ENCODE data around the gene CHORDC1.
"Not testable (repeated sequence)": the region's sequence is repeated elsewhere in the genome, so short reads cannot be mapped to it uniquely, and the experiment has no call there.

Gene CHORDC1

DNA sequence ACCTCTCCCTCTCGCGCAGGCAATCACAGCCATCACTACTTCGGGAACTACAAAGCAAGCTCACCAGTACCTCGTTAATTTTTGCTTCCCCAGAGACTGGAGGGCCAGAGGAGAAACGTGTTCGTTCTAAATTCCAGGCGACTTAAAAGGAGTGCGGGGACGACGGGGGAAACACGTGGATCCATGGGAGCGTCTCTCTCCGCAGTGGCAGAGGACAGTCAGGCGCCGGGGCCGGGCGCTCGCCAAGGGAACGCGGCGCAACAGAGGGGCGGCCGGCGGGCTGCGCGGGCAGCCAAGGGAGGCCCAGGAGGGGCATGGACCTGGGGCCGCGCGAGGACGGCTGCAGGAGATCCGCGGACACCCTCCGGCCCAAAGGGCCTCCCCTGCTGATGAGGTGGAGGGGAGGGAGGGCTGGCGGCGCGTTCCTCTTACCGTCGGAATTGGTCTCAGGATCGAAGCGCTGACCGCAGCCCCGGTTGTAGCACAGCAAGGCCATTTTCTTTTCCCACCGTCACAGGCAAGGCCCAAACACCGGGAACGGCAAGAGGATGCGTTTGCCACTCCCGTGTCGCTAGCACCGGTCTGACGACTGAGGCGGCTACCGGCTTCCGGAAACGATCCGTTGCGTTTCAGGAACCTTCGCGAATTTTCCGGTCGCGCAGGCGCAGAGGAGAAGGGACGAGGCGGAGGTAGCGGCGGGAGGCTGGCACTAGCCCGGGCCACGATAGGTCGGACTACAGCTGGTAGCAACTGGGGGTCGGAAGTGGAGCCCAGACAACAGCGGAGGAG is at the start of gene CHORDC1:
Gene CHORDC1 (minus strand): TSS at position 591 of the 789 bp plus-strand sequence. CDS start 95 bp downstream, at position 496.
- H3K27me3 Mint-ChIP-seq: no peaks in the 10 kb centered on the region
- peaks cover 47% of the 10 kb centered on the region for H3K4me1 Mint-ChIP-seq
- ATAC-seq (replicated peaks; ENCODE audit: extremely low read depth, poor library complexity, severe bottlenecking): peak; percentile 79
- H3K27ac Mint-ChIP-seq (ENCODE audit: low read depth): peak within 1 kb of the TSS; percentile 98
- DNase-seq (ENCODE audit: low spot score in 2 of 2): peak; percentile 80 to 84
- H3K4me3 Mint-ChIP-seq: peak within 1 kb of the TSS; percentile 100
- H3K9me3 Mint-ChIP-seq: no peaks in the 10 kb centered on the region
- peaks cover 11% of the 10 kb centered on the region for H3K36me3 Mint-ChIP-seq (ENCODE audit: insufficient read depth)

DNA sequence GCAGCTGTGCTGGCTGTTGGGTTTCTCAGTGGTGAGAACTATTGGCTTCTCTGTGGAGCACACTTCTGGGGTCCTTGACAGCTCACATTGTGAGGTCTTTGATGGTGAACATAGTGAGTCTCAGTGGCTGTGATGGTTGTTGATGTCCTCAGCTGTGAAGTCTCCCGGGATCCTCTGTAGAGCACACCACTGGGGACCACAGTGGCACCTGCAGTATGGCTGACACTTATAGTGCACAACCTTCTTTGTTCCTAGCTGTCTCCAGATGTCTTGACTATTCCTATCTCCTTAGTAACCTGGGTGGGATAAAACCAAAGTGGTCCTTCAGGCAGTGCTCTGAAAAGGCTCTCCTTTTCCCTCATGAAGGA is 34.3 kb upstream of the CHORDC1 start:
- H3K4me1 Mint-ChIP-seq: no peaks in the 10 kb centered on the region
- no peak overlapping the region for H3K27ac Mint-ChIP-seq (ENCODE audit: low read depth)
- H3K36me3 Mint-ChIP-seq (ENCODE audit: insufficient read depth): peaks cover 2% of the 10 kb centered on the region
- ATAC-seq (replicated peaks; ENCODE audit: extremely low read depth, poor library complexity, severe bottlenecking) (no peak), DNase-seq (ENCODE audit: low spot score in 2 of 2) (no peak)
- H3K4me3 Mint-ChIP-seq: no peak overlapping the region
- no peaks in the 10 kb centered on the region for H3K9me3 Mint-ChIP-seq
- H3K27me3 Mint-ChIP-seq: peaks cover 27% of the 10 kb centered on the region

DNA sequence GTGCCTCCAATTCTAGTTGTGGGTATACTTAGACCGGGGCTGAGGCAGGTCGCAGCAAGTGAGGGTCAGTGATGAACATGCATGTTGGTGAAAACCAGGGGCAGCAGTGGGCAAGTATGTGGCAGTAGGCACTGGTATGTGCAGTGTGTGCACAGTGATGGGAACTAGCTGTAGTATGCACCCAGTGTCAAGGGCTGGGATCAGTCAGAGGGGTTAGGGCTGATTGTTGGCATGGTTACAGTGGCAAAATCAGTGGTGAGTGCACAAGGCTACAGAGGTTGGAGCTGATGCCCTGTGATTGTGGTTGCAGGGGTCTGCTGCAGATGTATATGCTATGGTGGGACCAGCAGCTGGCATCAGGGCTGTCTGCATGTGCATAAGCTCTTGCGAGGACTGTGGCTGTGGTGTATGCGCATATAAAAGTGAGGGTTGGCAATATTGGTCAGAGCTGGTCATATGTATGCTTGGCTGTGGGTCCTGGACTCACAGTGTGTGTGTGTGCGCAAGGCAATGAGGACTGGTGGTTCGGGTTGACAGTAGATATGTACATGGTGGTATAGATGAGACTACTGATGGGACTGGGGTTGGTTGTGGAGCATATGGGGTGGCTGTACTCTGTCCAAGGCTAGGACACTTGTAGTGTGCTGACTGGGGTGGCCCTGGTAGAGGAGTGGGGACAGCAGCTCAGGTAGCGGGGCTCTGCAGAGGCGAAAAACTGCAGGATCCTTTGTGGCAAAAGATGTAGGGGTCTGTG is 33.7 kb upstream of the CHORDC1 start:
- Mint-ChIP-seq H3K27ac (ENCODE audit: low read depth) (no peak overlapping the region), H3K9me3 (no peaks in the 10 kb centered on the region), H3K36me3 (ENCODE audit: insufficient read depth) (peaks cover 2% of the 10 kb centered on the region), H3K4me1 (no peaks in the 10 kb centered on the region), H3K4me3 (no peak overlapping the region), H3K27me3 (peaks cover 27% of the 10 kb centered on the region)
- no peak for ATAC-seq (replicated peaks; ENCODE audit: extremely low read depth, poor library complexity, severe bottlenecking)
- no peak for DNase-seq (ENCODE audit: low spot score in 2 of 2)

DNA sequence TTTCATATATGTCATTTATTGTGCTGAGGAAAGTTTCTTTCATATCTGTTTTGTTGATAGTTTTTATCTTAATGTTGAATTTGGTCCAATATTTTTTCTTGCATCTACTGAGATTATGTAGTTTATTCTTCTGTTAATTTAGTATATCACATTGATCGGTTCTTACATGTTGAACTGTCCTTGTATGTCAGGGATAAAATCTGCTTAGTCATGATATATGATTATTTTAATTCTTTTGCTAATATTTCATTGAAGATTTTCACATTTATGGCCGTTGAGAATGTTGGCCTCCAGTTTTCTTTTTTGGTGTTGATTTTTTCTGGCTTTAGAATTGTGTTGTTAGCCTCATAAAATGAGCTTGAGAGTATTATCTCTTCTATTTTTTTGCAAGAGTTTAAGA is 31.2 kb upstream of the CHORDC1 start:
- Mint-ChIP-seq H3K4me3 (no peak overlapping the region), H3K9me3 (no peaks in the 10 kb centered on the region), H3K4me1 (peaks cover 6% of the 10 kb centered on the region), H3K36me3 (ENCODE audit: insufficient read depth) (no peaks in the 10 kb centered on the region), H3K27ac (ENCODE audit: low read depth) (no peak overlapping the region), H3K27me3 (peaks cover 27% of the 10 kb centered on the region)
- ATAC-seq (replicated peaks; ENCODE audit: extremely low read depth, poor library complexity, severe bottlenecking): no peak
- DNase-seq (ENCODE audit: low spot score in 2 of 2): no peak

DNA sequence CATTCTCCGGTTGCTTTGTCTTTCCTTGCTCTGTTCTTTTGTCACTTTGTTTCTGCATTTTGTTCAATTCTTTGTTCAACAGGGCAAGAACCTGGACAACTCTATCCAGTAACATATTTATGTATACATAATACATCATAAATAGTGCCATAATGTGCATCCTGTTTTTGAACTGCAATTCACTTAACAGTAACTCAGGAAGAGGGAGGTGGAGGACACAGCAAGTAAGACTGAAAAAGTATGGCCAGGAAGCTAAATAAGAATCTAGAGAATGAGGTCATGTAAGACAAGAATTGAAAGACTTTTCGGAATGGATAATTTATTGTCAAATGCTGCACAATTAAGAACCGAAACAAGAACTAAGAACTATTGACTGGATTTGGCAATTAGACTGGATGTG is 29.2 kb upstream of the CHORDC1 start:
- H3K27ac Mint-ChIP-seq (ENCODE audit: low read depth): no peak overlapping the region
- no peak overlapping the region for H3K4me3 Mint-ChIP-seq
- H3K4me1 Mint-ChIP-seq: peaks cover 6% of the 10 kb centered on the region

DNA sequence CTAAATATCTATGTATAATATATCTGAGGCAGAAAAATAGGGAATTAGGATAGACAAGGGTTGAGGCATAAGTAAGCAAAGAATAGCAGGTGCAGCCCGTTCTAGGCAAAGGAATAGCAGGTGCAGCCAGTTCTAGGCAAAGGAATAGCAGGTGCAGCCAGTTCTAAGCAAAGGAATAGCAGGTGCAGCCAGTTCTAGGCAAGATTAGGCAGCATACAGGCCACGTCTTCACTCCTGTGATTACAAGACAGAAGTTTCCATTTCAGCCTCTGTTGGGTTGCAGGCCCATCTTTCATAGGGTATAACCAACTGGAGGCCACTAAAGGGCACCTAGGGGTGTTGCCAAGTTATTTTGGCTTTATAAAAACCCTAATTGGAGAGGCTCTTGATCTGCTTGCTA is 28.8 kb upstream of the CHORDC1 start:
- H3K9me3 Mint-ChIP-seq: no peaks in the 10 kb centered on the region
- ATAC-seq (replicated peaks; ENCODE audit: extremely low read depth, poor library complexity, severe bottlenecking) (no peak), DNase-seq (ENCODE audit: low spot score in 2 of 2) (no peak)
- H3K4me1 Mint-ChIP-seq: peaks cover 6% of the 10 kb centered on the region
- peaks cover 24% of the 10 kb centered on the region for H3K27me3 Mint-ChIP-seq
- H3K4me3 Mint-ChIP-seq: no peak overlapping the region
- no peak overlapping the region for H3K27ac Mint-ChIP-seq (ENCODE audit: low read depth)
- H3K36me3 Mint-ChIP-seq (ENCODE audit: insufficient read depth): no peaks in the 10 kb centered on the region

More for the DNA sequence above, 29.2 kb upstream of the CHORDC1 start:
- H3K36me3 Mint-ChIP-seq (ENCODE audit: insufficient read depth): no peaks in the 10 kb centered on the region
- H3K9me3 Mint-ChIP-seq: no peaks in the 10 kb centered on the region
- no peak for ATAC-seq (replicated peaks; ENCODE audit: extremely low read depth, poor library complexity, severe bottlenecking)
- no peak for DNase-seq (ENCODE audit: low spot score in 2 of 2)
- peaks cover 28% of the 10 kb centered on the region for H3K27me3 Mint-ChIP-seq

DNA sequence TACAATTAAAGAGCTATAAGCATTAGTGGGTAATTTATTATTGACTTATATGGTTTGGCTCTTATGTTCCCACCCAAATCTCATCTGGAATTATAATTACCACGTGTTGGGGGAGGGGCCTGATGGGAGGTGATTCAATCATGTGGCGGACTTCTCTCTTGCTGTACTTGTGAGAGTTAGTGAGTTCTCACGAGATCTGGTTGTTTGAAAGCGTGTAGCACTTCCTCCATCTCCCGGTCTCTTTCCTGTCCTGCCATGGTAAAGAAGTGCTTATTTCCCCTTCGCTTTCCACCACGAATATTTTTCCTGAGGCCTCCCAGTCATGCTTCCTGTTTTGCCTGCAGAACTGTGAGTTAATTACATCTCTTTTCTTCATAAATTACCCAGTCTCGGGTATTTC is 28.1 kb upstream of the CHORDC1 start:
- peak overlapping the region; percentile 53 for H3K4me3 Mint-ChIP-seq
- H3K9me3 Mint-ChIP-seq: no peaks in the 10 kb centered on the region
- H3K4me1 Mint-ChIP-seq: peaks cover 6% of the 10 kb centered on the region
- H3K27me3 Mint-ChIP-seq: peaks cover 23% of the 10 kb centered on the region
- no peak overlapping the region for H3K27ac Mint-ChIP-seq (ENCODE audit: low read depth)
- no peak for ATAC-seq (replicated peaks; ENCODE audit: extremely low read depth, poor library complexity, severe bottlenecking)
- H3K36me3 Mint-ChIP-seq (ENCODE audit: insufficient read depth): no peaks in the 10 kb centered on the region
- no peak for DNase-seq (ENCODE audit: low spot score in 2 of 2)

DNA sequence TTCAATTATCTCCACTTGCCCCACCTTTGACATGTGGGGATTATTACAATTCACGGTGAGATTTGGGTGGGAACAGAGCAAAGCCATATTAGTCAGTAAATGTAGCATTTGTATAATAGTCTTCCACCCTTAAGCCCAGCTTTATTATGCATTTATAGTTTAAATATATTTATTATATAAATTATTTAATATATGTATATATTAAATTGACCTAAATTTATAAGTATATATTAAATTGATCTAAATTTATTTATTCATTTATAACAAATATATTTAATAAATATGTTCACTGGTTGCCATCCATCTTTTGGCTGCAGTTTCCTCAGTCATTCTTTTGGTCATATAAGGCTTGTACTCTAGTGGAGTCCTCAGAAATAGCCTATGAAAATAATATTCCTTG is 23.6 kb upstream of the CHORDC1 start:
- Mint-ChIP-seq H3K4me1 (peaks cover 6% of the 10 kb centered on the region), H3K9me3 (no peaks in the 10 kb centered on the region), H3K27me3 (peaks cover 46% of the 10 kb centered on the region), H3K36me3 (ENCODE audit: insufficient read depth) (no peaks in the 10 kb centered on the region), H3K27ac (ENCODE audit: low read depth) (no peak overlapping the region), H3K4me3 (no peak overlapping the region)
- no peak for DNase-seq (ENCODE audit: low spot score in 2 of 2)
- ATAC-seq (replicated peaks; ENCODE audit: extremely low read depth, poor library complexity, severe bottlenecking): no peak

DNA sequence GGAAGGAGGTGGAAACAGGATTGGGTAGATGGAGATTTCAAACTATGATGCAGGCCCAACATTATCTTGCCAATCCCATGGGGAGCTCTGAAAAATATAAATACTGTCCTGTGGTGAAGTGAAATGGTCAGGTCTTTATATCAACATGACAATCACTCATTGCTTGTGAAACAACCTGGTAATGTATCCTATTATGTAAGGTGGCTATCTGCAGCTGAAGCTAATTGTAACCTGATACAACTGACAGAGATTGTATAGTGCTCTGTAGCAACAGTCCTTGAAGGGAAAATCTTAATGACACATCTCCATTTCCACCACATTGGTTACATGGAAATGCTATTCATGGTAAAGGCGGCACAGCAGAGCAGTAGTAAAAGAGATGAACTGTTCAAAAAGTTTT is 20.7 kb upstream of the CHORDC1 start:
- H3K27ac Mint-ChIP-seq (ENCODE audit: low read depth): no peak overlapping the region
- H3K9me3 Mint-ChIP-seq: no peaks in the 10 kb centered on the region

DNA sequence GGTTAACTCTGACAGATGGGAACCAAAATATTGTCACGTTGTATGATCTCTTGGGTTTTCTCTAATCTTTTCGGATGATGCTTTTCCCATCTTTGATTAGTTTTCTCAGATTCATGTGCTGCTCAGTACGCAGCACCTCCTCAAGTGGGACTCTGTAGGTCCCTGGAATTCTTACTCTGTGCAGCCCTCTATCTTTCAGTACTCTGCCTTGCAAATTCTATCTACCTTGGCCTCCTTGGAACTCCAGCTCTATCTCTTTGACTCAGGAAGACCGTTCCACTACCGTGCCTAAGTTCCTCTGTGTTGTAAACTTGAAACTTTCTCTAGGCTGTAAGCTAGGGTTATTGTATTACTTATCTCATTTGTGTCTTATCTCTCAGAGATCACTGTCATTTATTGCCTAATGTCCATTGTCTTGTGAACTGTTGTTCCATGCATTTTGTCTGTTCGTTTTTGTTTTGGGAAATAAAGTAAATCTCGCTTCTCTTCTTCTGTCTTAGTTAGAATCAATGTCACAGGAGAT is 20.1 kb upstream of the CHORDC1 start:
- no peak overlapping the region for H3K4me3 Mint-ChIP-seq
- H3K36me3 Mint-ChIP-seq (ENCODE audit: insufficient read depth): no peaks in the 10 kb centered on the region
- DNase-seq (ENCODE audit: low spot score in 2 of 2): no peak
- H3K9me3 Mint-ChIP-seq: no peaks in the 10 kb centered on the region
- no peak for ATAC-seq (replicated peaks; ENCODE audit: extremely low read depth, poor library complexity, severe bottlenecking)
- H3K27ac Mint-ChIP-seq (ENCODE audit: low read depth): no peak overlapping the region
- peaks cover 47% of the 10 kb centered on the region for H3K27me3 Mint-ChIP-seq
- H3K4me1 Mint-ChIP-seq: no peaks in the 10 kb centered on the region

More for the DNA sequence above, 20.7 kb upstream of the CHORDC1 start:
- H3K27me3 Mint-ChIP-seq: peaks cover 52% of the 10 kb centered on the region
- H3K4me1 Mint-ChIP-seq: no peaks in the 10 kb centered on the region
- no peak for ATAC-seq (replicated peaks; ENCODE audit: extremely low read depth, poor library complexity, severe bottlenecking)
- H3K4me3 Mint-ChIP-seq: no peak overlapping the region
- H3K36me3 Mint-ChIP-seq (ENCODE audit: insufficient read depth): no peaks in the 10 kb centered on the region
- DNase-seq (ENCODE audit: low spot score in 2 of 2): no peak

DNA sequence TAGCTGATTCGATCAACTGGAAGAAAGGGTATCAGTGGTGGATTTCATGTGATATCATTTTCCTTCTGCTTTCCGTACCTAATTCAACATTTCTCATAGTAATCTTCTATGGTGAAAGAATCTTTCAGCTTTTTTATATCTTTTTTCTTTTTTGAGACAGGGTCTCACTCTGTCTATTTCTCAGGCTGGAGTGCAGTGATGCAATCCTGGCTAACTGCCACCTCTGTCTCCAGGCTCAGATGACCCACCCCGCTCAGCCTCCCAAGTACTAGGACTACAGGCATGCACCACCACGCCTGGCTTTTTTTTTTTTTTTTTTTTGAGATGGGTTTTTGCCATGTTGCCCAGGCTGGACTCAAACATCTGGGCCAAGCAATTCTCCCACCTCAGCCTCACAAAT is 18.6 kb upstream of the CHORDC1 start:
- H3K9me3 Mint-ChIP-seq: no peaks in the 10 kb centered on the region
- ATAC-seq (replicated peaks; ENCODE audit: extremely low read depth, poor library complexity, severe bottlenecking): no peak
- H3K36me3 Mint-ChIP-seq (ENCODE audit: insufficient read depth): no peaks in the 10 kb centered on the region
- no peak overlapping the region for H3K4me3 Mint-ChIP-seq
- H3K4me1 Mint-ChIP-seq: no peaks in the 10 kb centered on the region
- DNase-seq (ENCODE audit: low spot score in 2 of 2): no peak
- peaks cover 55% of the 10 kb centered on the region for H3K27me3 Mint-ChIP-seq
- no peak overlapping the region for H3K27ac Mint-ChIP-seq (ENCODE audit: low read depth)

DNA sequence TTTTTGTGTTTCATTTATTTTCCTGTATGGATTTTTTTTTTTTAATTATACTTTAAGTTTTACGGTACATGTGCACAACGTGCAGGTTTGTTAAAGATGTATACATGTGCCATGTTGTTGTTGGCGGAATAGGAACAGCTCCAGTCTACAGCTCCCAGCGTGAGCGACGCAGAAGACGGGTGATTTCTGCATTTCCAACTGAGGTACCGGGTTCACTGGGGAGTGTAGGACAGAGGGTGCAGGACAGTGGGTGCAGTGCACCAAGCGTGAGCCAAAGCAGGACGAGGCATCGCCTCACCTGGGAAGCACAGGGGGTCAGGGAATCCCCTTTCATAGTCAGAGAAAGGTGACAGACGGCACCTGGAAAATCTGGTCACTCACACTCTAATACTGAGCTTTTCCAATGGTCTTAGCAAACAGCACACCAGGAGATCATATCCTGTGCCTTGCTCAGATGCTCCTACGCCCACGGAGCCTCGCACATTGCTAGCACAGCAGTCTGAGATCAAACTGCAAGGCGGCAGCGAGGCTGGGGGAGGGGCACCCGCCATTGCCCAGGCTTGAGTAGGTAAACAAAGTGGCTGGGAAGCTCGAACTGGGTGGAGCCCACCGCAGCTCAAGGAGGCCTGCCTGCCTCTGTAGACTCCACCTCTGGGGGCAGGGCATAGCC is 17.3 kb upstream of the CHORDC1 start:
- not testable (repeated sequence) for H3K4me3 Mint-ChIP-seq; ATAC-seq (replicated peaks; ENCODE audit: extremely low read depth, poor library complexity, severe bottlenecking); H3K4me1 Mint-ChIP-seq; H3K27ac Mint-ChIP-seq (ENCODE audit: low read depth); H3K9me3 Mint-ChIP-seq; H3K36me3 Mint-ChIP-seq (ENCODE audit: insufficient read depth); DNase-seq (ENCODE audit: low spot score in 2 of 2)
- peaks cover 52% of the 10 kb centered on the region for H3K27me3 Mint-ChIP-seq
